SK-N-MC (cell line): ENCODE measurements around the gene DPEP3.

Source experiments
- DNase-seq: peaks from one replicate; pipeline ENCODE4 v3.0.0-alpha.2; 2011; ENCODE audit warnings: low read depth, low spot score
- H3K27ac ChIP-seq: fragments of 200-600 bp; sonication (generic); 2 replicates; pipeline ENCODE4 v1.5.1; 2016; ENCODE audit warnings: mixed run types
- H3K36me3 ChIP-seq: fragments of 200-600 bp; sonication (generic); 2 replicates; pipeline ENCODE4 v1.6.1; 2017; ENCODE audit warnings: antibody characterized with exemption, low read length, mixed read lengths; ENCODE audit not compliant: insufficient read depth
- H3K4me3 ChIP-seq: fragments of 200-600 bp; sonication (generic); 2 replicates; pipeline ENCODE4 v1.5.1; 2016
- H3K9ac ChIP-seq: fragments of 200-600 bp; sonication (generic); 2 replicates; pipeline ENCODE4 v1.8.0; 2017; ENCODE audit warnings: mixed run types, mixed read lengths; ENCODE audit not compliant: insufficient read length
- H3K9me3 ChIP-seq: fragments of 200-600 bp; sonication (generic); 2 replicates; pipeline ENCODE4 v1.6.1; 2017; ENCODE audit warnings: low read depth, mild to moderate bottlenecking, antibody characterized with exemption, low read length, moderate library complexity, mixed read lengths
- EZH2 ChIP-seq: fragments of 200-600 bp; sonication (generic); IDR thresholded peaks from one replicate; pipeline ENCODE4 v1.6.1; 2017; ENCODE audit warnings: antibody characterized with exemption
- FOXP2 ChIP-seq: optimal IDR thresholded peaks from 2 replicates; pipeline ENCODE3; 2011; ENCODE audit warnings: mild to moderate bottlenecking, moderate library complexity; ENCODE audit not compliant: insufficient read depth; ENCODE audit errors: extremely low read length, control extremely low read depth
- POLR2AphosphoS5 ChIP-seq: IDR thresholded peaks from 2 replicates; pipeline ENCODE4 v1.6.1; 2012; ENCODE audit warnings: mild to moderate bottlenecking, low read depth, low read length, borderline replicate concordance

Gene DPEP3

DNA sequence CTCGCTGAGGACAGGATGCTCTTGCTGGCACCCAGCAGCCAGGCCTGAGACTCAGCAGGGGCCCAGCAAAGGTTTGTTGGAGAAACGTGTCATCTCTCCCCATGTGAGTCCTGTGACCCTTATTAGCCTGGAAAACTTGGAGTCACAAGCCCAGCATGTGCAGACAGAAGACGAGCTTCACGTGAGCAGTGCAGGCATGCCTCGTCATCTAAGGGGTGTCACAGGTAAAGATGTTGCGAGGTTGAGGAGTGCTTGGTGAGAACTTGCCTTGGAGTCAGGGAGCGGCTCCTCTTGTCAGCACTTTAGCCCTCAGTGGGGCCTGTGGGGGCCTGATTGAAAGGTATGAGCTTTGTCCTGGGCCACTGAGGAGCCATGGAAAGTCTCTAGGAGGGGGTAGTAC lies 46.5 kb downstream of the DPEP3 start:
- Histone ChIP-seq H3K4me3 (no peak overlapping the region), H3K27ac (no peak overlapping the region), H3K36me3 (no peaks in the 10 kb centered on the region), H3K9me3 (no peaks in the 10 kb centered on the region), H3K9ac (no peak overlapping the region)
- no peak for DNase-seq
- TF ChIP-seq EZH2, result no peak

DNA sequence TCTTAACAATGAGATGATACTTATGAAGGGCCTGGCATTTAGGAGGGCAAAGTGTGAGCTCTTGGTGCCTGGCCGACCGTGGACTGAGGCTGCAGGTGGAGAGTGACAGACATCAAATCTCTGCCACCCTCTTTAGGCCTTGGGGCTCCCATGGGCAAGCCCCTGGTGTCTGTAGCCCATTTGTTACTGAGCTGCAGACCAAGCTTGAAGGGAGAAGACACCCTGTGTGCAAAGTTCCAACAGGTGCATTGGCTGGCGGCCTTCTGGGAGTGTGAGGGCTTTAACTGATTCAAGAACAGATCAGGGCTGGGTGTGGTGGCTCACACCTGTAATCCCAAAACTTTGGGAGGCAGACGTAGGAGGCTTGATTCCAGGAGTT lies 47.8 kb downstream of the DPEP3 start:
- TF ChIP-seq POLR2AphosphoS5 (no peak), EZH2 (no peak), FOXP2 (no peak)
- Histone ChIP-seq H3K27ac (no peak overlapping the region), H3K9ac (no peak overlapping the region), H3K4me3 (no peak overlapping the region), H3K9me3 (no peaks in the 10 kb centered on the region), H3K36me3 (no peaks in the 10 kb centered on the region)
- no peak for DNase-seq

DNA sequence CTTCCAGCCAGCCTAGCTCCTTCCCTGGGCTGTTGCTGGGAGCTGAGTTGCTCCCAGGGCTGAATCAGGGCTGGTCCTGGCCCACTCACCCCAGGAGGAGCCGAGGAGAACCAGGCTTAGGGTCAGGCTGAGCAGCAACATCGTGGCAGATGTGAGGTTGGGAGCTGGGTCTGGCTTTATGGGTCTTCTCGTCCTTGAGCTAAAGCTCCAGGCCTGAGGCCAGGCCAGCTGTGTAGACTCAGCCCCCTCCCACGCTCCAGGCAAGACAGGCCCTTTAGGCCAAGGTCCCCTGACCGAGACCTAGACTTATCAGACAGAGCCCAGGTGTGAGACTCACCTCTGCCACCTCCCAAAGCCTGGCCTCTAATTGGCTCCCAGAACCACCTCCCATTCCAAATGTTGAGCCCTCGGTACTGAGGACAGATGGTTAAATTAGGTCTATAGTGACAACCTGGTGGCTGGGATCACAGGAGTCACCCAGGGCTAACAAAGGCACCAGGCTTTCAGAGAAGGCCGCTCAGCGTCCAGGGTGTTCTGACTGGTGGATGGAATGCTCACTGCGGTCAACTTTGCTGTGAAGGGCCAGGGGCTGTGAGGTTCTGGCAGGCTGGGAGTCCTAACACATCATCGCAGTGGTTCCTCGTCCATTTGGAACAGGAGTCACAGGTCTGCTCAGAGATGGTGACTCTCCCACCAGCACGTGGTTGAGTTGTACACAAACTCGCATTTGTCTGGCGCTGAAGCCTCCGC lies 48.4 kb downstream of the DPEP3 start, which contains the start of gene CTRL:
Gene CTRL, minus strand, starts transcription at position 151 of the 750 bp plus-strand sequence. Its CDS starts 10 bp downstream, at position 141.
- Histone ChIP-seq H3K9ac (no peak within 1 kb of the TSS), H3K9me3 (no peaks in the 10 kb centered on the region), H3K27ac (no peak within 1 kb of the TSS), H3K36me3 (no peaks in the 10 kb centered on the region), H3K4me3 (no peak within 1 kb of the TSS)
- no peak for DNase-seq
- TF ChIP-seq FOXP2, result no peak
- no peak for TF ChIP-seq EZH2
- no peak for TF ChIP-seq POLR2AphosphoS5

DNA sequence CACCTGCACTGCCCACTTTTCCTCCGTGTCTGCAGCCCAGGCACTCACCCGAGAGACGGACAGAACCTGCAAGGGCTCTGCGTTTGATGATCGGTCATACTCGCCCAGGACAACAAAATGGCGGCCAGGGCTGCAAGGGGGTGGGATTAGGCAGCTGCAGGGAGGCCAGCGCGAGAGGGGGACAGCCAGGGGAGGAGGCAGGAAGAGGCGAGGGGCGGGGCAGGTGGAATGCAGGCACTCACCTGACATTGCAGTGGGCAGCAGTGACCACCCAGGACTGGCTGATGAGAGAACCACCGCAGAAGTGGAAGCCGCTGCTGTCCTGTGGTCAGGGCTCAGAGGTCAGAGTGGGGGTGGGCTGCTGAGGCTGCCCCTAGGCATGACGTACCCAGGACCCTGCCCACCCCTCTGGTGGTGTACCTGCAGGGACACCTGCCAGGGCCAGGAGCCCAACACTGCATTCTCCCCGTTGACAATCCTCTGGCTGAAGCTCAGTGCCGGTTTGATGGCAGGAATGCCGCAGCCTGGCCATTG lies 49.6 kb downstream of the DPEP3 start:
- TF ChIP-seq FOXP2 (no peak), POLR2AphosphoS5 (no peak), EZH2 (no peak)
- Histone ChIP-seq H3K4me3 (no peak overlapping the region), H3K36me3 (no peaks in the 10 kb centered on the region), H3K9me3 (no peaks in the 10 kb centered on the region), H3K9ac (no peak overlapping the region), H3K27ac (no peak overlapping the region)
- no peak for DNase-seq

DNA sequence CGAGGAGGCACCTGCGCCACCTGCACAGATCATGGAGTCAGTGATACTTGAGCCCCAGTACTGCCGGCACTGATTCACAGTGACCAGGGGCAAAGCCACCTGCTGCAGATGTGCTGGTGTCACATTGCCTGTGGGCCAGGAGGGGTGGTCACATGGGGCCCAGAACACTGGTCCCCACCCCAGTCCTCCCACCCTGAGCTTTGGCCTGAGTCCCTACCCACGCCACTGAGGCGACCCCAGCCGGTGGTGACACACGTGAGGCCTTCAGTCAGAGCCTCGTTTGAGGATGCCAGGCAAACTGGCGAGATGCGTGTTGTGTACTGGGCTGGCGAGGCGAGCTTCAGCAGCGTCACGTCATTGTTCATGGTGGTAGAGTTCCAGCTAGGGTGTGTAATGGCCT lies 50.1 kb downstream of the DPEP3 start:
- Histone ChIP-seq H3K4me3 (no peak overlapping the region), H3K9me3 (no peaks in the 10 kb centered on the region), H3K36me3 (no peaks in the 10 kb centered on the region), H3K9ac (no peak overlapping the region), H3K27ac (no peak overlapping the region)
- DNase-seq, result no peak
- TF ChIP-seq EZH2, result no peak
- no peak for TF ChIP-seq FOXP2
- no peak for TF ChIP-seq POLR2AphosphoS5

DNA sequence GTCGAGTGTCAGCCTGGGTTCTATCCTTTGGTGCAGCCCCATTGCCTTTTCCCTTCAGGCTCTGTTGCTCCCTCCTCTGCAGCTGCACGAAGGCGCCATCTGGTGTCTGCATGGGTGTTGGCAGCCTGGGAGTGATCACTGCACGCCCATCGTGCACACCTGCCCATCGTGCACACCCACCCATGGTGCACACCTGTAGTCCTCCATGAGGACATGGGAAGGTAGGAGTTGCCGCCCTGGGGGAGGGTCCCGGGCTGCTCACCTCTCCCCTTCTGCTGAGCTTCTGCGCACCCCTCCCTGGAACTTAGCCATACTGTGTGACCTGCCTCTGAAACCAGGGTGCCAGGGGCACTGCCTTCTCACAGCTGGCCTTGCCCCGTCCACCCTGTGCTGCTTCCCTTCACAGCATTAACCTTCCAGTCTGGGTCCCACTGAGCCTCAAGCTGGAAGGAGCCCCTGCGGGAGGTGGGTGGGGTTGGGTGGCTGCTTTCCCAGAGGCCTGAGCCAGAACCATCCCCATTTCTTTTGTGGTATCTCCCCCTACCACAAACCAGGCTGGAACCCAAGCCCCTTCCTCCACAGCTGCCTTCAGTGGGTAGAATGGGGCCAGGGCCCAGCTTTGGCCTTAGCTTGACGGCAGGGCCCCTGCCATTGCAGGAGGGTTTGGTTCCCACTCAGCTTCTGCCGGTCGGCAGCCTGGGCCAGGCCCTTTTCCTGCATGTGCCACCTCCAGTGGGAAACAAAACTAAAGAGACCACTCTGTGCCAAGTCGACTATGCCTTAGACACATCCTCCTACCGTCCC lies 51.5 kb downstream of the DPEP3 start:
- H3K9ac ChIP-seq, result no peak overlapping the region
- DNase-seq, result no peak
- no peak for TF ChIP-seq FOXP2
- TF ChIP-seq POLR2AphosphoS5, result no peak
- no peak for TF ChIP-seq EZH2
- no peak overlapping the region for H3K27ac ChIP-seq
- no peaks in the 10 kb centered on the region for H3K36me3 ChIP-seq
- H3K9me3 ChIP-seq, result no peaks in the 10 kb centered on the region
- H3K4me3 ChIP-seq, result no peak overlapping the region

DNA sequence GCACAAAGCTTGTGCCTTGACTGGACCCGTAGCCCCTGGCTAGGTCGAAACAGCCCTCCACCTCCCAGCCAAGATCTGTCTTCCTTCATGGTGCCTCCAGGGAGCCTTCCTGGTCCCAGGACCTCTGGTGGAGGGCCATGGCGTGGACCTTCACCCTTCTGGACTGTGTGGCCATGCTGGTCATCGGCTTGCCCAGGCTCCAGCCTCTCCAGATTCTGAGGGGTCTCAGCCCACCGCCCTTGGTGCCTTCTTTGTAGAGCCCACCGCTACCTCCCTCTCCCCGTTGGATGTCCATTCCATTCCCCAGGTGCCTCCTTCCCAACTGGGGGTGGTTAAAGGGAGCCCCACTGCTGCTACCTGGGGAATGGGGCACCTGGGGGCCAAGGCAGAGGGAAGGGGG lies 52.2 kb downstream of the DPEP3 start:
- H3K9ac ChIP-seq, result no peak overlapping the region
- no peaks in the 10 kb centered on the region for H3K36me3 ChIP-seq
- no peak for DNase-seq
- H3K4me3 ChIP-seq, result no peak overlapping the region
- H3K27ac ChIP-seq, result no peak overlapping the region
- TF ChIP-seq POLR2AphosphoS5 (no peak), FOXP2 (no peak), EZH2 (no peak)
- no peaks in the 10 kb centered on the region for H3K9me3 ChIP-seq

DNA sequence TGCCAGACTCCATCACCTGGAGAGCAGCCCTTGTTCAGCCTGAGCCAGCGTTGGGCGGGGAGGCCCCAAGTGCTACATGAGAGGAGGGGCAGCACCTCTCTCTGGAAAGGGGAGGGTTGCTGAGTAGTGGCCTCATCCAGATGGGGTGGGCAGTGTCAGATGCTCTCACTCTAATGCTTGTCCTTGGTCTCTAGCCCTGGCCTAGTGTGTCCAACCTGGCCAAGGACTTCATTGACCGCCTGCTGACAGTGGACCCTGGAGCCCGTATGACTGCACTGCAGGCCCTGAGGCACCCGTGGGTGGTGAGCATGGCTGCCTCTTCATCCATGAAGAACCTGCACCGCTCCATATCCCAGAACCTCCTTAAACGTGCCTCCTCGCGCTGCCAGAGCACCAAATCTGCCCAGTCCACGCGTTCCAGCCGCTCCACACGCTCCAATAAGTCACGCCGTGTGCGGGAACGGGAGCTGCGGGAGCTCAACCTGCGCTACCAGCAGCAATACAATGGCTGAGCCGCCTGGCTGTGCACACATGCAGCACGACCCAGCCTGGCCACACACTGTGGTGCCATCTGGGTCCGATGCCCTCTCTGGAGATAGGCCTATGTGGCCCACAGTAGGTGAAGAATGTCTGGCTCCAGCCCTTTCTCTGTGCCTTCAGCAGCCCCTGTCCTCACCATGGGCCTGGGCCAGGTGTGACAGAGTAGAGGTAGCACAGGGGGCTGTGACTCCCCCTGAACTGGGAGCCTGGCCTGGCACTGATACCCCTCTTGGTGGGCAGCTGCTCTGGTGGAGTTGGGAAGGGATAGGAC lies 53.0 kb downstream of the DPEP3 start:
- H3K9me3 ChIP-seq, result no peaks in the 10 kb centered on the region
- no peak for DNase-seq
- no peak overlapping the region for H3K9ac ChIP-seq
- H3K27ac ChIP-seq, result no peak overlapping the region
- TF ChIP-seq EZH2 (no peak), FOXP2 (no peak), POLR2AphosphoS5 (no peak)
- H3K4me3 ChIP-seq, result no peak overlapping the region
- H3K36me3 ChIP-seq, result no peaks in the 10 kb centered on the region
